Stimulated activated naive CD8-positive, alpha-beta T cell treated with anti-CD3 and anti-CD28 coated beads, Interleukin-15, Interleukin-2, amounts not matched to agents 100 ng/mL and 50 ng/mL, for 24 hours (primary cell): ENCODE data around the gene STK4.

Experiments
- H3K27ac Mint-ChIP-seq: one replicate; pipeline ENCODE4 v1.8.0; 2021; ENCODE audit warnings: mild to moderate bottlenecking, mixed read lengths
- H3K27me3 Mint-ChIP-seq: one replicate; pipeline ENCODE4 v1.8.0; 2021; ENCODE audit warnings: mixed read lengths
- H3K36me3 Mint-ChIP-seq: one replicate; pipeline ENCODE4 v1.8.0; 2021; ENCODE audit warnings: low read depth, mixed read lengths
- H3K4me1 Mint-ChIP-seq: one replicate; pipeline ENCODE4 v1.8.0; 2021; ENCODE audit warnings: low read depth, mixed read lengths
- H3K4me3 Mint-ChIP-seq: one replicate; pipeline ENCODE4 v1.8.0; 2021; ENCODE audit warnings: mild to moderate bottlenecking, mixed read lengths
- H3K9me3 Mint-ChIP-seq: one replicate; pipeline ENCODE4 v1.8.0; 2021; ENCODE audit warnings: mixed read lengths

Gene STK4

DNA sequence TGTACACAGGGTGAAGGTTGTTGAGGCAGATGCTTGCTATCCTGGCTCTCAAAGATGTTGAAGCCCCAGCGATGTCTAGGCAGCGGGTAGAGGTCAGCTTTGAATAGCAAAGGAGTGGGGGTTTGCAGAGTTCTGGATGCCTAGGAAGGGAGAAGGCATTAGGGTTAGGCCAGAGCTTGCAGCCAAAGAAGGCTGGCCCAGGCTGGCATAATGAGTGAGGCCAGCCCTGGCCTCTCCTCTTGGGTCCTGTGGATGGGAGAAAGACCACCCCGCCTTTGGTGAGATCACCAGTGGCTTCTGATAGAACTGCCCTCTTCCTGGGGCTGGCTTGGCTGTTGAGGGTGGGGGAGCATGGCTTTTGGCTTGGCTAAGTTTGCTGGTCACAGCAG lies 149.1 kb downstream of the STK4 start:
- Mint-ChIP-seq H3K36me3 (no peaks in the 10 kb centered on the region), H3K27ac (no peak overlapping the region), H3K4me3 (no peak overlapping the region), H3K9me3 (no peaks in the 10 kb centered on the region), H3K27me3 (peaks cover 16% of the 10 kb centered on the region), H3K4me1 (peaks cover 8% of the 10 kb centered on the region)

DNA sequence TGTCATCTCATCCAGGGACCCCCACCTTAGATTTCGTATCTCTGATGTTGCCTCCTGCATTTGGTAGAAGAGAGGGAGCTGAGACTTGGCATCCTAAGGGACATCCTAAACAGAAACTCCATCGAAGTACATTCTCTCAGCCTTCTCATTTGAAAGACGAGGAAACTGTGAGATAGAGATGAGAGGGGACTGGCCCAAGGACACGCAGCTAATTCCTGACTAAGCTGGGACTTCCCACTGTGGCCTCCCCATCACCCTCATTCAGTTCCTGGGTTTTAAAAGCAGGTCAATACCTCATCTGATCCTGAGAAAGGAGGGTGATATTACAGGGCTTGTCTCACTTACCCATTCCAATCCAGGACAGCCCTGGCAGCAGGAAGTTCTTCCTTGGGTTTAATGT lies 149.5 kb downstream of the STK4 start:
- H3K4me3 Mint-ChIP-seq, result no peak overlapping the region
- H3K4me1 Mint-ChIP-seq, result peaks cover 8% of the 10 kb centered on the region
- no peak overlapping the region for H3K27ac Mint-ChIP-seq
- H3K9me3 Mint-ChIP-seq, result no peaks in the 10 kb centered on the region
- no peaks in the 10 kb centered on the region for H3K36me3 Mint-ChIP-seq
- peaks cover 20% of the 10 kb centered on the region for H3K27me3 Mint-ChIP-seq

DNA sequence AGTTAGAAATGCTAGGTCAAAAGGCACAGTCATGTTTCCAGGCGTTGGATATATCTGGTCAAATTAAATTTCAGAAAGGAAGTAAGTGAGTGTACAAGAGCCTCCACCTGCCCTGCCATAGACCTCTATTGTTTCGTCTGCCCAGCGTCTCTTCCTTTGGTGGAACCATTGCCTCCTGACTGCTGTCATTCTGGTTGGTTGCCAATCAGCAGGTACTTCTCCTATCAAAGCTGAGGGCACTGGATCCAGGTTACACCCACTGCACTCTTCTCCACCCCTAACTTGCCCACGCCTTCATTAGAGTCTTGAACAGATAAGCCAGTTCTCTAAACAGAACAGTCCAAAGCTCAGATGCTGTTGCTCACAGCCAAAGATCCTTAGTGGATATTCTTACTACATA lies 151.3 kb downstream of the STK4 start:
- H3K4me1 Mint-ChIP-seq, result peaks cover 8% of the 10 kb centered on the region
- H3K27ac Mint-ChIP-seq, result no peak overlapping the region
- peaks cover 26% of the 10 kb centered on the region for H3K27me3 Mint-ChIP-seq
- no peaks in the 10 kb centered on the region for H3K36me3 Mint-ChIP-seq
- no peak overlapping the region for H3K4me3 Mint-ChIP-seq
- H3K9me3 Mint-ChIP-seq, result no peaks in the 10 kb centered on the region

DNA sequence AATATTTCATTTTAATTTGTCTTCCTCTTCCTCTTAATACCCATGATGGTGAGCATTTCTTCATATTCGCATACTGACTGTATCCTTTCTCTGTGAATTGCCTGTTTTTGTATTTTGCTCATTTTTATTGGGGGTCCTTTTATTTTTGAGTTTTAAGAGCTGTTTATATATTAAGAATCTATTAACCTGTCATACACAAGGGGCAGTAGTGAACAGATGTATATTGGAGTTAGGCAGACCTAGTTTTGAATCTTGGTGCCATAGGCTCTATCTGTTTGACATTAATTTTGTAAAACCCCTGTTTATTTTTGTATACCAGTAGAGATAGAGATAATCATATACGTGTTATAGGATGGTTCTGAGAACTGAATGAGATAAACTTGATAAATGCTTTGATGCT lies 151.7 kb downstream of the STK4 start:
- H3K27ac Mint-ChIP-seq, result no peak overlapping the region
- H3K36me3 Mint-ChIP-seq, result no peaks in the 10 kb centered on the region
- H3K4me1 Mint-ChIP-seq, result peaks cover 8% of the 10 kb centered on the region
- no peaks in the 10 kb centered on the region for H3K9me3 Mint-ChIP-seq
- H3K4me3 Mint-ChIP-seq, result no peak overlapping the region
- H3K27me3 Mint-ChIP-seq, result peaks cover 26% of the 10 kb centered on the region

DNA sequence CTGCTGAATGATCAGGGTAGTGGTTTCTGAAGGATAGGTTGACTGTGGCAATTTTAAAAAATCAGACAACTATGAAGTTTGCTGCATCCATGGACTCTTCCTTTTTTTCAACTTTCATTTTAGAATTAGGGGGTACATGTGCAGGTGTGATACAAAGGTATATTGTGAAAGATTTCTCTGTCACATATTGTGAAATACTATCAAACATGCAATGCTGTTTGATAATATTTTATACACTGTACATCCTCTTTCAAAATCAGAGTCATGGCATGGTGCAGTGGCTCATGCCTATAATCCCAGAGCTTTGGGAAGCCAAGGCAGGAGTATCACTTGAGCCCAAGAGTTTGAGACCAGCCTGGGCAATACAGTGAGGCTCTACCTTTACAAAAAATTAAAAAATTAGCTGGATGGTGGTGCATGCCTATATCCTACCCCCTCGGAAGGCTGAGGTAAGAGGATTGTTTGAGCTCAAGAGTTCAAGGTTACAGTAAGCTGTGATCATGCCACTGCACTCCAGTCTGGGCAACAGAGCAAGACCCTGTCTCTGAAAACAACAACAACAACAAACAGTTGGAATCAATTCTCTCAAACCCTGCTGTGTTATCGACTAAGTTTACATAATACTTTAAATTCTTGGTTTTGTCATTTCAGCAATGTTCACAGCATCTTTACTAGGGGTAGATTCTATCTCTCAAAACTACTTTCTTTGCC lies 153.4 kb downstream of the STK4 start:
- Mint-ChIP-seq H3K36me3 (no peaks in the 10 kb centered on the region), H3K4me1 (peaks cover 6% of the 10 kb centered on the region), H3K4me3 (no peak overlapping the region), H3K27me3 (peaks cover 37% of the 10 kb centered on the region), H3K9me3 (no peaks in the 10 kb centered on the region), H3K27ac (no peak overlapping the region)

DNA sequence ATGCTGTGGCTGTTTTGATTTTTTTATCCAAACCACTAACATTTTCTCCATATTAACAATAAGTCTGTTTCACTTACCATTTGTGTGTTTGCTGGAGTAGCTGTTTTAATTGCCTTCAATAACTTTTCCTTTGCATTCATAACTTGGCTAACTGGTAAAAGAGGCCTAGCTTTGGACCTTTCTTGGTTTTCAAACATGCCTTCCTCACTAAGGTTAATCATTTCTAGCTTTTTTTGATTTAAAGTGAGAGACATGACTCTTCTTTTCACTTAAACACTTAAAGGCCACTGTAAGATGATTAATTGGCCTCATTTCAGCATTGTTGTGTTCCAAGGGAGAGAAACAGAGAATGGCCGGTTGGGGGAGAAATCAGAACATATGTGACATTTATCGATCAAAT lies 155.1 kb downstream of the STK4 start:
- no peak overlapping the region for H3K27ac Mint-ChIP-seq
- H3K9me3 Mint-ChIP-seq, result no peaks in the 10 kb centered on the region
- no peaks in the 10 kb centered on the region for H3K4me1 Mint-ChIP-seq
- no peak overlapping the region for H3K4me3 Mint-ChIP-seq
- peaks cover 42% of the 10 kb centered on the region for H3K27me3 Mint-ChIP-seq
- no peaks in the 10 kb centered on the region for H3K36me3 Mint-ChIP-seq

DNA sequence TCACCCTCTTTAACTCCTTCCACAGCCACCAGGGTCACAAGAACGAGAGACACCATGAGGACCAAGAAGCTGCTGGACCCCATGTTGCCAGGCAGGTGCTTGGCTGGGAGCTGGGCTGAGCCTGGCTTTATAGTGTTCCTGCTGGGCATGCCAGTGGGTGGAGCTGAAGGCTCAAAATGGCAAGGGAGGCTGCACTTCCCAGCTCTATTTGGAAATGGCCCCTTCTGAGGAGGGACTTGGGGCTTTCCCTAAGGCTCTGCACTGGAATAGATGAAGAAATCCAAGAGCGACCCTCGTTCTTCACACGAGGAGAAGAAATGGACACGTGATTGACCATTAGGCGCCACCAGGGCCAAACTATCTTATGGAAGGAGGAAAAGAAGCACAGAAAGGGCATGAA lies 158.1 kb downstream of the STK4 start, which contains the start of gene WFDC12:
Gene WFDC12, minus strand, starts transcription at position 101 of the 400 bp plus-strand sequence. Its CDS starts 18 bp downstream, at position 83.
- H3K4me3 Mint-ChIP-seq, result no peak within 1 kb of the TSS
- no peaks in the 10 kb centered on the region for H3K36me3 Mint-ChIP-seq
- H3K27ac Mint-ChIP-seq, result no peak within 1 kb of the TSS
- peaks cover 53% of the 10 kb centered on the region for H3K27me3 Mint-ChIP-seq
- no peaks in the 10 kb centered on the region for H3K4me1 Mint-ChIP-seq
- no peaks in the 10 kb centered on the region for H3K9me3 Mint-ChIP-seq

DNA sequence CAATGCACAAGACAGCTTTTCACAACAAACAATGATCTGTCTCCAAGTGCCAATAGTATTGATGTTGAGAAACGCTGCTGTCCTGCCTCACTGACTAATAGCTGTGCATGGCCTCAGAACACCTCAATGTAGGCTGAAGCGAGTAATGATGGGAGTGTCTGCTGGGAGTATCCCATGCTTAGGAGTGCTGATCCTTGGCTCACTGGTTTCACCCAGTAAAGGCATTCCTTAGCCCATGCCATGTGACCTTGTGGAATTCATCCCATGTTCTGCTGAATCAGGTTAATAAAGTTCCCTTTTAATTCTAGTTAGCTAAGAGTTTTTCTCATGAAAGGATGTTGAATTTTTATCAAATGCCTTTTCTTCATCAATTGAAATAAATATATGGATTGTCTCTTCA lies 161.8 kb downstream of the STK4 start:
- Mint-ChIP-seq H3K27ac (no peak overlapping the region), H3K27me3 (peaks cover 66% of the 10 kb centered on the region), H3K36me3 (no peaks in the 10 kb centered on the region), H3K4me1 (no peaks in the 10 kb centered on the region), H3K4me3 (no peak overlapping the region), H3K9me3 (no peaks in the 10 kb centered on the region)
